HepG2 (cell line): ENCODE measurements around the gene EVL. TPM values are rescaled to one million over a fixed set of nuclear protein-coding genes. Genes with fewer than 3 reads are reported as not detected.

Source experiments
- ATAC-seq: fragments of 200-7000 bp; cut with Tn5 transposase; 3 replicates; pipeline ENCODE4 v1.9.1; 2020; ENCODE audit warnings: mild to moderate bottlenecking, moderate library complexity
- BruUV-seq: library from RNA; stranded (reverse); fragments of 400-500 nt; replicated peaks from 2 replicates; lab custom pipeline; 2021; lab: Mats Ljungman, UMichigan
- CTCF ChIA-PET: fragments of 300-600 bp; formaldehyde crosslinking; extraction: SDS; loops from one replicate; lab custom pipeline; 2021; ENCODE audit warnings: low total read pairs, inconsistent platforms, low intra/inter-chr PET ratio; lab: Yijun Ruan, JAX
- POLR2A ChIA-PET: fragments of 350-600 bp; sonication (Branson Sonifier 250); formaldehyde crosslinking; loops from one replicate; lab custom pipeline; 2020; ENCODE audit warnings: antibody characterized with exemption, inconsistent platforms; lab: Yijun Ruan, JAX
- DNase-seq: peaks from one replicate; pipeline ENCODE4 v3.0.0-alpha.2; 2015; ENCODE audit warnings: low spot score
- FAIRE-seq: peaks from 3 replicates; lab custom pipeline; 2011; peaks lifted over from hg19 to GRCh38; lab: Jason Lieb, UNC
- H2AFZ ChIP-seq: one replicate; pipeline ENCODE4 v1.6.1; 2011; ENCODE audit warnings: low read length, inconsistent platforms
- H3K27ac ChIP-seq: fragments of 300-600 bp; 3 replicates; pipeline ENCODE4 v1.8.0; 2011; ENCODE audit warnings: mixed run types, mild to moderate bottlenecking, mixed read lengths, low read length, inconsistent platforms; ENCODE audit not compliant: insufficient read depth; ENCODE audit errors: extremely low read length
- H3K27me3 ChIP-seq, 2 experiments: fragments of 200-600 bp in 1 of 2; 2 replicates in 1 of 2; 3 replicates in 1 of 2; pipeline versions ENCODE4 v1.6.0 to v1.8.0; 2011; ENCODE audit warnings: low read length in 2 of 2, mild to moderate bottlenecking in 2 of 2, moderate library complexity in 2 of 2, inconsistent platforms in 1 of 2; ENCODE audit not compliant: insufficient read depth in 2 of 2, control insufficient read depth in 1 of 2
- H3K36me3 ChIP-seq, 2 experiments: fragments of 200-600 bp in 1 of 2; replicated peaks in 1 of 2; 2 replicates in 1 of 2; 3 replicates in 1 of 2; pipeline versions ENCODE4 v1.5.1 to v1.8.0; 2011; ENCODE audit warnings: low read length in 2 of 2, inconsistent platforms in 1 of 2; ENCODE audit not compliant: insufficient read depth in 2 of 2, control insufficient read depth in 1 of 2
- H3K4me1 ChIP-seq: 2 replicates; pipeline ENCODE4 v1.5.1; 2012; ENCODE audit warnings: low read length, inconsistent platforms; ENCODE audit not compliant: insufficient read depth
- H3K4me2 ChIP-seq: 2 replicates; pipeline ENCODE4 v1.6.0; 2011; ENCODE audit warnings: low read depth, low read length, inconsistent platforms
- H3K4me3 ChIP-seq, 3 experiments: fragments of 200-600 bp in 1 of 3; sonication (generic), shearing (Covaris generic) in 1 of 3; replicated peaks in 1 of 3; 2 replicates each; pipeline ENCODE4 v1.5.1; 2011 to 2016; ENCODE audit warnings: low read length in 3 of 3, inconsistent platforms in 2 of 3, low read depth in 2 of 3, mild to moderate bottlenecking in 2 of 3, control low read depth in 1 of 3, mixed read lengths in 1 of 3; ENCODE audit not compliant: insufficient read depth in 1 of 3
- H3K79me2 ChIP-seq: one replicate; pipeline ENCODE4 v1.6.1; 2011; ENCODE audit warnings: low read length, inconsistent platforms; ENCODE audit not compliant: insufficient read depth
- H3K9ac ChIP-seq: 2 replicates; pipeline ENCODE4 v1.6.0; 2011; ENCODE audit warnings: mild to moderate bottlenecking, low read depth, low read length, inconsistent platforms; ENCODE audit not compliant: insufficient read depth
- H3K9me3 ChIP-seq: 2 replicates; pipeline ENCODE4 v1.5.1; 2012; ENCODE audit warnings: mild to moderate bottlenecking, low read length
- H4K20me1 ChIP-seq: 2 replicates; pipeline ENCODE4 v1.6.0; 2011; ENCODE audit warnings: inconsistent platforms, mild to moderate bottlenecking, low read length, moderate library complexity; ENCODE audit not compliant: insufficient read depth
- ARNT2 ChIP-seq: sonication (generic); formaldehyde crosslinking; IDR thresholded peaks from 2 replicates; pipeline ENCODE4 v1.8.0; 2022; ENCODE audit warnings: mild to moderate bottlenecking, low read depth, missing genetic modification reagents, moderate library complexity
- HMGXB4 ChIP-seq, 2 experiments: sonication (generic) in 1 of 2; formaldehyde crosslinking in 1 of 2; IDR thresholded peaks; 2 replicates each; pipeline versions ENCODE4 v1.4.0 to v1.6.1; 2018 to 2020; ENCODE audit warnings: missing genetic modification reagents in 2 of 2, borderline replicate concordance in 1 of 2, low read depth in 1 of 2, mild to moderate bottlenecking in 1 of 2, missing biosample characterization in 1 of 2
- KDM2A ChIP-seq: sonication (generic); formaldehyde crosslinking; IDR thresholded peaks from 2 replicates; pipeline ENCODE4 v1.4.0; 2020; ENCODE audit warnings: low read depth, missing genetic modification reagents, borderline replicate concordance
- NAIF1 ChIP-seq: sonication (generic); formaldehyde crosslinking; IDR thresholded peaks from 2 replicates; pipeline ENCODE4 v1.5.0; 2020; ENCODE audit warnings: mild to moderate bottlenecking, missing genetic modification reagents, borderline replicate concordance
- NFIC ChIP-seq: IDR thresholded peaks from 2 replicates; pipeline ENCODE4 v1.6.1; 2012; ENCODE audit warnings: mild to moderate bottlenecking, low read length, inconsistent platforms
- NONO ChIP-seq, 2 experiments: fragments of 450-650 bp in 1 of 2; sonication (generic) in 1 of 2; formaldehyde crosslinking in 1 of 2; IDR thresholded peaks in 1 of 2; conservative IDR thresholded peaks in 1 of 2; 2 replicates each; pipeline versions ENCODE4 v1.6.1 to v1.8.0; 2017 to 2022; ENCODE audit warnings: mild to moderate bottlenecking in 1 of 2, missing genetic modification reagents in 1 of 2, moderate library complexity in 1 of 2
- PCBP1 ChIP-seq: fragments of 200-400 bp; formaldehyde crosslinking; IDR thresholded peaks from 2 replicates; pipeline ENCODE4 v1.6.1; 2017; ENCODE audit warnings: mild to moderate bottlenecking, low read depth, low read length, borderline replicate concordance
- POGZ ChIP-seq: sonication (generic); formaldehyde crosslinking; IDR thresholded peaks from 2 replicates; pipeline ENCODE4 v1.4.0; 2020; ENCODE audit warnings: mild to moderate bottlenecking, missing genetic modification reagents
- RXRA ChIP-seq: sonication (generic); formaldehyde crosslinking; IDR thresholded peaks from 2 replicates; pipeline ENCODE4 v1.5.1; 2020; ENCODE audit warnings: missing genetic modification reagents
- SMC3 ChIP-seq: IDR thresholded peaks from 2 replicates; pipeline ENCODE4 v1.6.1; 2011; ENCODE audit warnings: low read length, improper control_type of control experiment
- XRCC5 ChIP-seq: fragments of 200-400 bp; formaldehyde crosslinking; optimal IDR thresholded peaks from 2 replicates; pipeline ENCODE3; 2017; ENCODE audit warnings: mild to moderate bottlenecking, low read length
- ZFX ChIP-seq: sonication (generic); formaldehyde crosslinking; IDR thresholded peaks from 2 replicates; pipeline ENCODE4 v1.4.0; 2020; ENCODE audit warnings: mild to moderate bottlenecking, low read depth, missing genetic modification reagents, moderate library complexity
- ZMYM3 ChIP-seq: sonication (generic); formaldehyde crosslinking; IDR thresholded peaks from 2 replicates; pipeline ENCODE4 v1.5.1; 2020; ENCODE audit warnings: mild to moderate bottlenecking, missing genetic modification reagents
- ZNF543 ChIP-seq: sonication (generic); formaldehyde crosslinking; IDR thresholded peaks from 2 replicates; pipeline ENCODE4 v1.4.0; 2020; ENCODE audit warnings: mild to moderate bottlenecking, missing genetic modification reagents
- ZNF556 ChIP-seq: sonication (generic); formaldehyde crosslinking; IDR thresholded peaks from 2 replicates; pipeline ENCODE4 v1.4.0; 2020; ENCODE audit warnings: mild to moderate bottlenecking, missing genetic modification reagents, borderline replicate concordance
- ZNF619 ChIP-seq: sonication (generic); formaldehyde crosslinking; IDR thresholded peaks from 2 replicates; pipeline ENCODE4 v1.4.0; 2020; ENCODE audit warnings: mild to moderate bottlenecking, missing genetic modification reagents
- WGBS: methylation state at CpG from one replicate; pipeline ENCODE4 v1.1.6; 2017; ENCODE audit warnings: low lambda C conversion rate; 5-methylcytosine and 5-hydroxymethylcytosine counted together
- in situ Hi-C: cut with HindIII; loops from 2 replicates; pipeline ENCODE4 v1.10.0; 2017; ENCODE audit warnings: low pct_unique_long_range_greater_than_20kb; ENCODE audit not compliant: extremely low pct_ligation_motif_present
- intact Hi-C: fragments of 100-400 bp; cut with micrococcal nuclease; formaldehyde crosslinking; loops from one replicate; pipeline ENCODE4 v1.10.0; 2022; ENCODE audit not compliant: unreplicated experiment
- polyA plus RNA-seq, 8 experiments: library from polyadenylated mRNA; depleted of rRNA in 3 of 8; stranded (reverse) in 7 of 8; unstranded in 1 of 8; fragments of >200 nt; fragmentation: Illumina TruSeq in 4 of 8; extraction: Trizol in 4 of 8; gene quantifications; 2 replicates each; pipeline versions ENCODE4 v1.2.1 to v1.2.3, GENCODE V29; 2011 to 2016; ENCODE audit warnings: low read depth in 4 of 8, missing spikeins in 1 of 8, mixed read lengths in 1 of 8; ENCODE audit not compliant: insufficient read depth in 1 of 8
- total RNA-seq, 5 experiments: library from RNA; depleted of rRNA; stranded (reverse); fragments of >200 nt; fragmentation: Illumina TruSeq; extraction: Trizol; gene quantifications; 2 replicates each; pipeline ENCODE4 v1.2.3, GENCODE V29; 2016; ENCODE audit warnings: low read depth in 1 of 5
- TF ChIP-seq, protein P1 (sequence below): sonication (generic); formaldehyde crosslinking; IDR thresholded peaks from 2 replicates; pipeline ENCODE4 v1.5.0; 2020; ENCODE audit warnings: mild to moderate bottlenecking, missing genetic modification reagents, moderate library complexity
- TF ChIP-seq, protein P2 (sequence below): sonication (generic); formaldehyde crosslinking; IDR thresholded peaks from 2 replicates; pipeline ENCODE4 v1.4.0; 2020; ENCODE audit warnings: missing genetic modification reagents

The EVL gene
- total and polyA plus RNA-seq, 2 of the 13 experiments (the other 11 are each of a cell fraction or from before 2014, with no cell fraction given), result 15.1 to 31.2 TPM

DNA sequence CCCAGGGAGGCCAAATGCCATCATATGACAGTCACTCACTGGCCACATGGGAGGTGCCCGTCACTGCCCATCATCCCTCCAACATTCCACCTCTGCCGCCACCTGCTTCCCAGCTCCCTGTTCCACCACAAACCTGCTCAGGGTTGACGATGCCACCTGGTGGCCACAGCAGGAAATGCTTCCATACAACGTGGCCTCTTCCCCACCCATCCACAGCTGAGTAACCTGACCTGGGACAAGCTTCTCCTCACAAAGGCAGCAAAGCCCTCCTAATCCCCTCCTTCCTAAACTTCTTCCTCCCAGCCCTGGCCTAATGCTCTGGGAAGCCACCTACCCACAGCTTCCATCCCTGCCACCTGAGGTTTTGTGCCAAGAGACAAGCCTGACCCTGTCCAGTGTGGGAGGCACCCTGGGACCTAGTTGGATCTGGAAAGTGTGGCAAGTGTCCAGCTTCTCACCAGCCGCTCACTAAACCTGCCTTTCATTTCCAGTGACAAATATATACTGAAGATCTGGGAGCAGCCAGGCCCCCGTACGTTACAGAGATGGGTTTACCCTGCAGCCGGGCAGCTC lies 89.9 kb downstream of the EVL start:
- Histone ChIP-seq H3K4me1 (peaks cover 39% of the 10 kb centered on the region), H3K36me3 (no peaks in the 10 kb centered on the region), H3K4me2 (peak overlapping the region; percentile 56), H3K9me3 (peaks cover 10% of the 10 kb centered on the region), H3K79me2 (no peaks in the 10 kb centered on the region), H3K4me3 (peak overlapping the region in 1 of 3 experiments; percentile 49; a peak in 1 of 6 replicates), H3K27ac (no peak overlapping the region), H3K27me3 (peaks cover 6 to 24% of the 10 kb centered on the region in 2 experiments), H2AFZ (peak overlapping the region; percentile 39), H4K20me1 (no peaks in the 10 kb centered on the region), H3K9ac (no peak overlapping the region; the same call in 1 of the 2 replicates)
- peak; percentile 82 for FAIRE-seq
- 47% methylated on average over 8 of the region's 8 CpGs for WGBS
- ATAC-seq, result peak; percentile 56
- in situ Hi-C loops, result no loop called here
- DNase-seq, result peak; percentile 46
- intact Hi-C loops, result no loop called here
- ChIA-PET CTCF (interaction anchor here (0.8 to 3.2 kb wide), 2 partner anchors 14 to 38 kb away, joined by 3 to 11 read pairs; no protein-coding TSS in a partner anchor), POLR2A (interaction anchor here (0.9 to 2.6 kb wide), 5 partner anchors 10 to 38 kb away, joined by 3 to 33 read pairs (median 5); no protein-coding TSS in a partner anchor)
- BruUV-seq, result no TSS peak
- TF ChIP-seq RXRA, result 0 out of 2 replicates have a peak, but pooled peaks have one; percentile 12
- no peak for TF ChIP-seq NFIC
- peak; percentile 54; the same call in 1 of the 2 replicates for TF ChIP-seq ZNF556 (CRISPR knock-in tag)
- TF ChIP-seq NONO (IDR thresholded peaks at IDR 0.05), result no peak
- peak; percentile 63; the same call in 1 of the 2 replicates for TF ChIP-seq NONO (CRISPR knock-in tag; conservative IDR thresholded peaks at IDR 0.05)
- TF ChIP-seq, protein P1, sequence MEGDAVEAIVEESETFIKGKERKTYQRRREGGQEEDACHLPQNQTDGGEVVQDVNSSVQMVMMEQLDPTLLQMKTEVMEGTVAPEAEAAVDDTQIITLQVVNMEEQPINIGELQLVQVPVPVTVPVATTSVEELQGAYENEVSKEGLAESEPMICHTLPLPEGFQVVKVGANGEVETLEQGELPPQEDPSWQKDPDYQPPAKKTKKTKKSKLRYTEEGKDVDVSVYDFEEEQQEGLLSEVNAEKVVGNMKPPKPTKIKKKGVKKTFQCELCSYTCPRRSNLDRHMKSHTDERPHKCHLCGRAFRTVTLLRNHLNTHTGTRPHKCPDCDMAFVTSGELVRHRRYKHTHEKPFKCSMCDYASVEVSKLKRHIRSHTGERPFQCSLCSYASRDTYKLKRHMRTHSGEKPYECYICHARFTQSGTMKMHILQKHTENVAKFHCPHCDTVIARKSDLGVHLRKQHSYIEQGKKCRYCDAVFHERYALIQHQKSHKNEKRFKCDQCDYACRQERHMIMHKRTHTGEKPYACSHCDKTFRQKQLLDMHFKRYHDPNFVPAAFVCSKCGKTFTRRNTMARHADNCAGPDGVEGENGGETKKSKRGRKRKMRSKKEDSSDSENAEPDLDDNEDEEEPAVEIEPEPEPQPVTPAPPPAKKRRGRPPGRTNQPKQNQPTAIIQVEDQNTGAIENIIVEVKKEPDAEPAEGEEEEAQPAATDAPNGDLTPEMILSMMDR, result peak; percentile 87
- TF ChIP-seq ZMYM3 (CRISPR knock-in tag), result peak; percentile 60
- TF ChIP-seq ARNT2, result peak; percentile 43; the same call in 1 of the 2 replicates
- no peak for TF ChIP-seq NAIF1
- TF ChIP-seq XRCC5, result peak; percentile 23
- TF ChIP-seq, protein P2, sequence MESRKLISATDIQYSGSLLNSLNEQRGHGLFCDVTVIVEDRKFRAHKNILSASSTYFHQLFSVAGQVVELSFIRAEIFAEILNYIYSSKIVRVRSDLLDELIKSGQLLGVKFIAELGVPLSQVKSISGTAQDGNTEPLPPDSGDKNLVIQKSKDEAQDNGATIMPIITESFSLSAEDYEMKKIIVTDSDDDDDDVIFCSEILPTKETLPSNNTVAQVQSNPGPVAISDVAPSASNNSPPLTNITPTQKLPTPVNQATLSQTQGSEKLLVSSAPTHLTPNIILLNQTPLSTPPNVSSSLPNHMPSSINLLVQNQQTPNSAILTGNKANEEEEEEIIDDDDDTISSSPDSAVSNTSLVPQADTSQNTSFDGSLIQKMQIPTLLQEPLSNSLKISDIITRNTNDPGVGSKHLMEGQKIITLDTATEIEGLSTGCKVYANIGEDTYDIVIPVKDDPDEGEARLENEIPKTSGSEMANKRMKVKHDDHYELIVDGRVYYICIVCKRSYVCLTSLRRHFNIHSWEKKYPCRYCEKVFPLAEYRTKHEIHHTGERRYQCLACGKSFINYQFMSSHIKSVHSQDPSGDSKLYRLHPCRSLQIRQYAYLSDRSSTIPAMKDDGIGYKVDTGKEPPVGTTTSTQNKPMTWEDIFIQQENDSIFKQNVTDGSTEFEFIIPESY, result peak; percentile 83
- TF ChIP-seq HMGXB4 (CRISPR knock-in tag; IDR thresholded peaks at IDR 0.05; ENCODE audit: borderline replicate concordance in 1 of 2, low read depth in 1 of 2), result peak in 1 of 2 experiments; percentile 53; a peak in 1 of 4 replicates
- peak; percentile 72 for TF ChIP-seq SMC3
- peak; percentile 28; the same call in 1 of the 2 replicates for TF ChIP-seq KDM2A
- 0 out of 2 replicates have a peak, but pooled peaks have one; percentile 25 for TF ChIP-seq ZNF543 (CRISPR knock-in tag)
- TF ChIP-seq ZNF619, result peak; percentile 67; the same call in 1 of the 2 replicates
- 0 out of 2 replicates have a peak, but pooled peaks have one; percentile 17 for TF ChIP-seq POGZ
- no peak for TF ChIP-seq PCBP1
- 0 out of 2 replicates have a peak, but pooled peaks have one; percentile 17 for TF ChIP-seq ZFX (CRISPR knock-in tag)
